Testis (tissue), 2 donors: Measurements from ENCODE around the gene CDC42.

ENCODE experiments used
- POLR2A ChIP-seq: fragments of 450-650 bp; IDR thresholded peaks from one replicate; pipeline ENCODE4 v1.6.1; 2017; ENCODE audit warnings: antibody characterized with exemption, mild to moderate bottlenecking, moderate library complexity
- TF ChIP-seq, protein P1 (sequence below), 3 experiments: fragments of 450-650 bp in 2 of 3; fragments of 200-600 bp in 1 of 3; sonication (generic) in 1 of 3; IDR thresholded peaks; one replicate each; pipeline ENCODE4 v1.5.1; 2016 to 2019; ENCODE audit warnings: antibody characterized with exemption in 3 of 3, mild to moderate bottlenecking in 2 of 3, moderate library complexity in 1 of 3

DNA sequence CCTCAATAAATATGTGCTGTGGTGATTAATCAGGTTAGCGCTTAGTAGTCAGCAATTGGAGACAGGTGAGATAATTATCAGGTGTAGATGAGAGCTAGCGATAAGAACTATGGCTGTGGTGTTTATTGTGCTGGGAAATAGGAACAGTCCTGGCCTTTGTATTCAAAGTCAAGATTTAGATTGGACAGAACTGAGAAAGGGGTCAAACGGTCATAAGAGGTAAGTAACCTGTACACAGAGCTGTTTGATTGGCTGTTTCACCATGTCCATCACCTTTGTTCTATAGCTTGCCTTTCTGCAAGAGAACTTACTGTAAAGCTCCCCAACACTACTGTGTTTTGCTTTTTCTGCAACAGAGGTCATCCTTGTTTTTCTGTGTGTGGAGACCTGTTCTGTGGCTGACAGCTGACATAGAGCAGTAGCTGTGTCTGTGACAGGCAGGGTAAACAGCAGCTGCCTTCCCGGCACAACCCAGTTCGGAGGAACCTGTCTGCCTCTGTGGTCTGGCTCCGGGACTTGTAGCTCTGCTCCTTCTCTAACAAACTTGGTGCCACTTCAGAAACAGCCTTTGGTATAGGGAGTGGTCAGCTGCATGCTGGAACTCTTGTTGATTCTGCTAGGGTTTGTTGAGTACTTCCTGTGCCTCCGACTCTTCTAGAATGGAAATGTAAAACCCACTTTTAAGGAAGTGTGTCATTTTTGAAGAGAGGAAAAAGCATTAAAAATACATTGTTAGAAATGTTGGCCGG, 21.1 kb upstream of the CDC42 start:
- TF ChIP-seq, protein P1, sequence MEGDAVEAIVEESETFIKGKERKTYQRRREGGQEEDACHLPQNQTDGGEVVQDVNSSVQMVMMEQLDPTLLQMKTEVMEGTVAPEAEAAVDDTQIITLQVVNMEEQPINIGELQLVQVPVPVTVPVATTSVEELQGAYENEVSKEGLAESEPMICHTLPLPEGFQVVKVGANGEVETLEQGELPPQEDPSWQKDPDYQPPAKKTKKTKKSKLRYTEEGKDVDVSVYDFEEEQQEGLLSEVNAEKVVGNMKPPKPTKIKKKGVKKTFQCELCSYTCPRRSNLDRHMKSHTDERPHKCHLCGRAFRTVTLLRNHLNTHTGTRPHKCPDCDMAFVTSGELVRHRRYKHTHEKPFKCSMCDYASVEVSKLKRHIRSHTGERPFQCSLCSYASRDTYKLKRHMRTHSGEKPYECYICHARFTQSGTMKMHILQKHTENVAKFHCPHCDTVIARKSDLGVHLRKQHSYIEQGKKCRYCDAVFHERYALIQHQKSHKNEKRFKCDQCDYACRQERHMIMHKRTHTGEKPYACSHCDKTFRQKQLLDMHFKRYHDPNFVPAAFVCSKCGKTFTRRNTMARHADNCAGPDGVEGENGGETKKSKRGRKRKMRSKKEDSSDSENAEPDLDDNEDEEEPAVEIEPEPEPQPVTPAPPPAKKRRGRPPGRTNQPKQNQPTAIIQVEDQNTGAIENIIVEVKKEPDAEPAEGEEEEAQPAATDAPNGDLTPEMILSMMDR (IDR thresholded peaks at IDR 0.05) = no peak
- TF ChIP-seq POLR2A = no peak
